Keratinocyte (primary cell): ENCODE measurements around the gene PTPRN2. TPM values are rescaled to one million over a fixed set of nuclear protein-coding genes. Genes with fewer than 3 reads are reported as not detected.

Experiments
- DNase-seq: peaks from one replicate; pipeline ENCODE4 v3.0.0-alpha.2; 2011; ENCODE audit warnings: low read depth, missing footprints, low spot score
- FAIRE-seq: peaks from 2 replicates; lab custom pipeline; 2011; peaks lifted over from hg19 to GRCh38; lab: Jason Lieb, UNC
- H2AFZ ChIP-seq: 2 replicates; pipeline ENCODE4 v1.6.0; 2012; ENCODE audit warnings: low read length, control low read depth, inconsistent platforms; ENCODE audit not compliant: control insufficient read depth
- H3K27ac ChIP-seq: 2 replicates; pipeline ENCODE4 v1.5.1; 2011; ENCODE audit warnings: low read length; ENCODE audit not compliant: control insufficient read depth, insufficient read depth
- H3K27me3 ChIP-seq: 3 replicates; pipeline ENCODE4 v1.6.0; 2011; ENCODE audit warnings: low read length; ENCODE audit not compliant: control insufficient read depth, insufficient read depth; ENCODE audit errors: extremely low read depth
- H3K36me3 ChIP-seq, 2 experiments: 2 replicates in 1 of 2; 3 replicates in 1 of 2; pipeline ENCODE4 v1.5.1; 2011; ENCODE audit warnings: low read length in 2 of 2, mild to moderate bottlenecking in 1 of 2; ENCODE audit not compliant: control insufficient read depth in 2 of 2, insufficient read depth in 2 of 2; ENCODE audit errors: extremely low read depth in 1 of 2
- H3K4me1 ChIP-seq: 3 replicates; pipeline ENCODE4 v1.5.1; 2011; ENCODE audit warnings: low read length; ENCODE audit not compliant: control insufficient read depth, insufficient read depth; ENCODE audit errors: extremely low read depth
- H3K4me2 ChIP-seq: 3 replicates; pipeline ENCODE4 v1.6.0; 2011; ENCODE audit warnings: low read depth, low read length; ENCODE audit not compliant: control insufficient read depth, insufficient read depth; ENCODE audit errors: extremely low read depth
- H3K4me3 ChIP-seq, 3 experiments: fragments of 200-600 bp in 1 of 3; sonication (generic) in 1 of 3; 2 replicates in 2 of 3; 3 replicates in 1 of 3; pipeline ENCODE4 v1.5.1; 2011 to 2016; ENCODE audit warnings: low read length in 3 of 3, mild to moderate bottlenecking in 3 of 3, control low read depth in 2 of 3, inconsistent platforms in 1 of 3, low read depth in 1 of 3, mixed read lengths in 1 of 3, mixed run types in 1 of 3, moderate library complexity in 1 of 3; ENCODE audit not compliant: control insufficient read depth in 2 of 3, insufficient read depth in 2 of 3; ENCODE audit errors: extremely low read depth in 1 of 3
- H3K79me2 ChIP-seq: 2 replicates; pipeline ENCODE4 v1.6.0; 2012; ENCODE audit warnings: low read length; ENCODE audit not compliant: control insufficient read depth, insufficient read depth
- H3K9ac ChIP-seq: 3 replicates; pipeline ENCODE4 v1.6.0; 2011; ENCODE audit warnings: low read length; ENCODE audit not compliant: control insufficient read depth, insufficient read depth; ENCODE audit errors: extremely low read depth
- H3K9me1 ChIP-seq: 3 replicates; pipeline ENCODE4 v1.6.0; 2011; ENCODE audit warnings: low read length; ENCODE audit not compliant: control insufficient read depth, insufficient read depth; ENCODE audit errors: extremely low read depth
- H3K9me3 ChIP-seq: 2 replicates; pipeline ENCODE4 v1.5.1; 2012; ENCODE audit warnings: low read depth, low read length; ENCODE audit not compliant: control insufficient read depth
- H4K20me1 ChIP-seq: 3 replicates; pipeline ENCODE4 v1.6.0; 2011; ENCODE audit warnings: low read length; ENCODE audit not compliant: control insufficient read depth, insufficient read depth; ENCODE audit errors: extremely low read depth
- EZH2 ChIP-seq: IDR thresholded peaks from one replicate; pipeline ENCODE4 v1.6.1; 2012; ENCODE audit warnings: inconsistent platforms, mild to moderate bottlenecking, low read length, moderate library complexity
- dilution Hi-C: fragments of 300-500 bp; cut with MboI; formaldehyde crosslinking; loops from one replicate; pipeline ENCODE4 v1.7.0; 2020; ENCODE audit warnings: low sequenced_read_pairs; ENCODE audit not compliant: extremely low pct_ligation_motif_present
- polyA plus RNA-seq, 5 experiments: library from polyadenylated mRNA; depleted of rRNA in 3 of 5; stranded (reverse) in 3 of 5; stranded (forward) in 1 of 5; unstranded in 1 of 5; fragments of >200 nt; gene quantifications; 1 replicate in 1 of 5; 2 replicates in 3 of 5; 3 replicates in 1 of 5; pipeline versions ENCODE4 v1.2.1 to v1.2.3, GENCODE V29; 2011 to 2012; ENCODE audit warnings: missing spikeins in 2 of 5, low read depth in 1 of 5, low replicate concordance in 1 of 5
- TF ChIP-seq, protein P1 (sequence below), 3 experiments: IDR thresholded peaks in 1 of 3; conservative IDR thresholded peaks in 1 of 3; optimal IDR thresholded peaks in 1 of 3; 2 replicates in 2 of 3; 3 replicates in 1 of 3; pipeline versions ENCODE3 to v1.5.1; 2011; ENCODE audit warnings: low read length in 3 of 3, mild to moderate bottlenecking in 3 of 3, moderate library complexity in 2 of 3, control low read depth in 1 of 3, inconsistent platforms in 1 of 3; ENCODE audit not compliant: insufficient read depth in 2 of 3; ENCODE audit errors: extremely low read depth in 1 of 3

The PTPRN2 gene
- polyA plus RNA-seq, 1 donor (not counting 4 experiments of a cell fraction or from before 2014, with no cell fraction given): not detected

DNA sequence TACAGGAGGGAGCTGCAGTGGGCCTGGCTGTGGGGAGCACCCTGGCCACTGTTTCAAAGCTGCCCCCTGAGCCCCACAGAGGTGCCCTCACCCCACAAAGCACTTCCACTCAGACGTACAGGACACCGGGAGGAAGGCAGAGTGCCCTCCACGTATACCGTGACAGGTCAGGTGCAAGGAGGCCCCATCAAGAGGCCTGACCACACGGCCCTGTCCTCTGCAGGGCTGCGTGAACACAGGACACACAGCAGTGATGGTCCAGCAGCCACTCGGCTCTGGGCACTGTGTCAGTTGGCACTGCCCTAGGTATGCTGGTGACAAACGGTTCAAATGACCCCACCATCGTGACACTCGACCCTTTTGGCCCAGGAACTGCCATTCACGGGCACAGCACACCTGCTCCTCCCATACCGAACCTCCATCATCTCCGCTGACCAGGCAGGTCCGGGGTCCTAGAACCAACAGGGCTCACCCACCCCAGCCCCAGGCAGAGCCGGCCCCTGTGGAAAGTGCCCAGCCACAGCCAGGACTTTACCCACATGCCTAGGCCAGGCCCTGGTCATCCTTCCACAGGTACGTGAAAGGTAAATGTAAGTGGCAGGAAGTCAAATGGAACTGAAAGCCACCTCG, 560.9 kb downstream of the PTPRN2 start:
- no peak overlapping the region for H3K4me3 ChIP-seq
- dilution Hi-C loops: no loop called here
- H3K79me2 ChIP-seq: no peaks in the 10 kb centered on the region
- no peak for FAIRE-seq
- no peaks in the 10 kb centered on the region for H4K20me1 ChIP-seq
- H3K27me3 ChIP-seq: no peaks in the 10 kb centered on the region
- TF ChIP-seq, protein P1, sequence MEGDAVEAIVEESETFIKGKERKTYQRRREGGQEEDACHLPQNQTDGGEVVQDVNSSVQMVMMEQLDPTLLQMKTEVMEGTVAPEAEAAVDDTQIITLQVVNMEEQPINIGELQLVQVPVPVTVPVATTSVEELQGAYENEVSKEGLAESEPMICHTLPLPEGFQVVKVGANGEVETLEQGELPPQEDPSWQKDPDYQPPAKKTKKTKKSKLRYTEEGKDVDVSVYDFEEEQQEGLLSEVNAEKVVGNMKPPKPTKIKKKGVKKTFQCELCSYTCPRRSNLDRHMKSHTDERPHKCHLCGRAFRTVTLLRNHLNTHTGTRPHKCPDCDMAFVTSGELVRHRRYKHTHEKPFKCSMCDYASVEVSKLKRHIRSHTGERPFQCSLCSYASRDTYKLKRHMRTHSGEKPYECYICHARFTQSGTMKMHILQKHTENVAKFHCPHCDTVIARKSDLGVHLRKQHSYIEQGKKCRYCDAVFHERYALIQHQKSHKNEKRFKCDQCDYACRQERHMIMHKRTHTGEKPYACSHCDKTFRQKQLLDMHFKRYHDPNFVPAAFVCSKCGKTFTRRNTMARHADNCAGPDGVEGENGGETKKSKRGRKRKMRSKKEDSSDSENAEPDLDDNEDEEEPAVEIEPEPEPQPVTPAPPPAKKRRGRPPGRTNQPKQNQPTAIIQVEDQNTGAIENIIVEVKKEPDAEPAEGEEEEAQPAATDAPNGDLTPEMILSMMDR (optimal IDR thresholded peaks at IDR 0.05 in 1 of 3, IDR thresholded peaks at IDR 0.05 in 1 of 3, conservative IDR thresholded peaks at IDR 0.05 in 1 of 3; ENCODE audit: extremely low read depth in 1 of 3, insufficient read depth in 2 of 3, low read length in 3 of 3): no peak
- TF ChIP-seq EZH2: no peak
- H2AFZ ChIP-seq: no peak overlapping the region
- DNase-seq: no peak
- no peaks in the 10 kb centered on the region for H3K9me1 ChIP-seq
- no peak overlapping the region for H3K9ac ChIP-seq
- peaks cover 6% of the 10 kb centered on the region for H3K9me3 ChIP-seq
- no peaks in the 10 kb centered on the region for H3K4me1 ChIP-seq
- H3K4me2 ChIP-seq: no peak overlapping the region
- no peaks in the 10 kb centered on the region for H3K36me3 ChIP-seq
- H3K27ac ChIP-seq: no peak overlapping the region

DNA sequence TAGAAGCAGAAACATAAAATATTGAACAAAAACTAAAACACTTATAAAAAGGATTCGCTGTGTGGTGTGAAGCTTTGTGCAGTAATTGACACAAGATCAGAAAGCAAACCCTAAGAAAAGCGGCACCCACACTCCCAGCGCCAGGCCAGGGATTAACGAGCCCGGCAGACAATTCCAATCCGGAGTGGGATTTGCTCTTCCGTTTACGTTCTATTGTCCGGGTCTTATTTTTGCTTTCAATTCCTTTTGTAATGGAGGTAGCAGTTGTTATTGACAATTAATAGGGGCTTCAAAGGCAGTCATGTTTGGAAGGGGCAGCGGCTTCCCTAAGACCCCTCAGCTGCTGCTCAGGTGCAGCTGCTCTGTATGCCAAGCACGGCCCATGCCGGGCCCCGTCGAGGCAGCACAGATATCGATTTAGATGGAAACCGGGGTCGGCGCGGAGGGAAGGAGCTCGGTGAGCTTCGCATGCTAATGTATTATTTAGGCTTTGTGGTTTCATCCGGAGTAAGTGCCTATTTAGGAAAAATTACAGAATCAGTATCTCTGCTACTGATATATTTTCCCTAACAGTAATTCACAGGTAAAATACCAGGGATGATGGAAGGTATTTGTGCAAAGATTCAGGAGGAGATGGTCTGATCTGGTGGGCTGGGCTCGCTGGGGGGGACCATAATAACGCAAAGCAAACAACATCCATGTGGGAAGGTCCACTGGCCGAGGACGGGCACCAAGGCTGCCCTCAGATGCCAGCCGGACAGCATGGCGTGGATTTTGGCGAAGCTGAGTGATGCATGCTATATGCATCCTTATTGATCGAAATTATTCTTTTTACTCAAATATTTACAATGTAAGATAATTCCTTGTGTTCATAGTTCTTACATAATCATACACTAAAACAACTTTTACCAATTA, 561.7 kb downstream of the PTPRN2 start:
- FAIRE-seq (no peak), DNase-seq (no peak)
- Histone ChIP-seq H2AFZ (no peak overlapping the region), H3K36me3 (no peaks in the 10 kb centered on the region), H3K9ac (no peak overlapping the region), H3K4me2 (no peak overlapping the region), H4K20me1 (no peaks in the 10 kb centered on the region), H3K79me2 (no peaks in the 10 kb centered on the region), H3K9me1 (no peaks in the 10 kb centered on the region), H3K4me3 (no peak overlapping the region), H3K9me3 (peaks cover 6% of the 10 kb centered on the region), H3K27me3 (no peaks in the 10 kb centered on the region), H3K27ac (no peak overlapping the region), H3K4me1 (no peaks in the 10 kb centered on the region)
- TF ChIP-seq, protein P1 (optimal IDR thresholded peaks at IDR 0.05 in 1 of 3, IDR thresholded peaks at IDR 0.05 in 1 of 3, conservative IDR thresholded peaks at IDR 0.05 in 1 of 3; ENCODE audit: extremely low read depth in 1 of 3, insufficient read depth in 2 of 3, low read length in 3 of 3): no peak
- TF ChIP-seq EZH2: no peak
- dilution Hi-C loops: no loop called here
